IPS DF 4.7 (cell line): ENCODE data around the gene HPS5.

Experiments used
- DNase-seq: peaks from one replicate; pipeline ENCODE4 v3.0.0-alpha.2; 2013; ENCODE audit warnings: low spot score; ENCODE audit errors: extremely low read depth

Gene HPS5

GRCh38 chr11:18319914-18320313 lies 2.0 kb downstream of the HPS5 start:
- DNase-seq = no peak

GRCh38 chr11:18317551-18317950 lies 4.4 kb downstream of the HPS5 start:
- no peak for DNase-seq

- DNase-seq = no peak
Measured at GRCh38 chr11:18315893-18316292, 6.0 kb downstream of the HPS5 start.

GRCh38 chr11:18314784-18315523 lies 7.0 kb downstream of the HPS5 start:
- DNase-seq = no peak

- DNase-seq = no peak
Measured at GRCh38 chr11:18313965-18314763, 7.8 kb downstream of the HPS5 start.

GRCh38 chr11:18312663-18313420 lies 9.1 kb downstream of the HPS5 start:
- no peak for DNase-seq

- DNase-seq = no peak
Measured at GRCh38 chr11:18312012-18312411, 9.9 kb downstream of the HPS5 start.

- DNase-seq = no peak
Measured at GRCh38 chr11:18310800-18311340, 11.1 kb downstream of the HPS5 start.

- DNase-seq = no peak
Measured at GRCh38 chr11:18309691-18310090, 12.2 kb downstream of the HPS5 start.

- DNase-seq = no peak
Measured at GRCh38 chr11:18308242-18308641, 13.7 kb downstream of the HPS5 start.

- DNase-seq = no peak
Measured at GRCh38 chr11:18307461-18308139, 14.3 kb downstream of the HPS5 start.

GRCh38 chr11:18304745-18305144 lies 17.2 kb downstream of the HPS5 start:
- DNase-seq = no peak

GRCh38 chr11:18299721-18300120 lies 22.2 kb downstream of the HPS5 start:
- no peak for DNase-seq

- no peak for DNase-seq
Measured at GRCh38 chr11:18295316-18295715, 26.6 kb downstream of the HPS5 start.

GRCh38 chr11:18294862-18295261 lies 27.1 kb downstream of the HPS5 start:
- DNase-seq = no peak

- DNase-seq = no peak
Measured at GRCh38 chr11:18288911-18289310, 33.0 kb downstream of the HPS5 start.

GRCh38 chr11:18285841-18286240 lies 36.1 kb downstream of the HPS5 start:
- no peak for DNase-seq

GRCh38 chr11:18282626-18283025 lies 39.3 kb downstream of the HPS5 start:
- no peak for DNase-seq

- DNase-seq = no peak
Measured at GRCh38 chr11:18280438-18281045, 41.4 kb downstream of the HPS5 start.

- DNase-seq = no peak
Measured at GRCh38 chr11:18277565-18278271, 44.2 kb downstream of the HPS5 start.
